Medulla oblongata (tissue), 1 donor: Measurements from ENCODE around the gene SPDYE5.
"Not testable (repeated sequence)": the region's sequence is repeated elsewhere in the genome, so short reads cannot be mapped to it uniquely, and the experiment has no call there.

Source experiments
- DNase-seq: peaks from one replicate; pipeline ENCODE4 v3.0.0-alpha.2; 2015; ENCODE audit errors: extremely low spot score

SPDYE5 gene

GRCh38 chr7:75492020-75492419 is at the start of gene SPDYE5:
Gene SPDYE5 (plus strand): TSS chr7:75492320. CDS start chr7:75494048, 1,728 bp downstream.
- not testable (repeated sequence) for DNase-seq

- not testable (repeated sequence) for DNase-seq
Measured at GRCh38 chr7:75442465-75443111, 49.5 kb upstream of the SPDYE5 start.

- not testable (repeated sequence) for DNase-seq
Measured at GRCh38 chr7:75449946-75450345, 42.2 kb upstream of the SPDYE5 start.

GRCh38 chr7:75452494-75452955 is 39.6 kb upstream of the SPDYE5 start:
- not testable (repeated sequence) for DNase-seq

GRCh38 chr7:75456403-75456802 is 35.7 kb upstream of the SPDYE5 start:
- DNase-seq: not testable (repeated sequence)

GRCh38 chr7:75458034-75458433 is 34.1 kb upstream of the SPDYE5 start:
- DNase-seq: not testable (repeated sequence)

- not testable (repeated sequence) for DNase-seq
Measured at GRCh38 chr7:75460541-75460940, 31.6 kb upstream of the SPDYE5 start.

- not testable (repeated sequence) for DNase-seq
Measured at GRCh38 chr7:75470166-75470565, 22.0 kb upstream of the SPDYE5 start.

- not testable (repeated sequence) for DNase-seq
Measured at GRCh38 chr7:75477457-75477856, 14.7 kb upstream of the SPDYE5 start.

GRCh38 chr7:75480313-75480712 is 11.8 kb upstream of the SPDYE5 start:
- not testable (repeated sequence) for DNase-seq

GRCh38 chr7:75485355-75485978 is 6.7 kb upstream of the SPDYE5 start:
- not testable (repeated sequence) for DNase-seq

- peak; percentile 86 for DNase-seq
Measured at GRCh38 chr7:75485979-75486643, 6.0 kb upstream of the SPDYE5 start, which contains the start of gene POM121C. Gene POM121C (minus strand): TSS chr7:75486299. CDS start chr7:75441496, 44,803 bp downstream.

GRCh38 chr7:75509033-75509432 is 16.9 kb downstream of the SPDYE5 start:
- DNase-seq: not testable (repeated sequence)

- not testable (repeated sequence) for DNase-seq
Measured at GRCh38 chr7:75518842-75519241, 26.7 kb downstream of the SPDYE5 start.

GRCh38 chr7:75521727-75522126 is 29.6 kb downstream of the SPDYE5 start:
- DNase-seq: not testable (repeated sequence)

- DNase-seq: not testable (repeated sequence)
Measured at GRCh38 chr7:75527224-75527722, 35.2 kb downstream of the SPDYE5 start.

- DNase-seq: no peak
Measured at GRCh38 chr7:75531359-75531821, 39.3 kb downstream of the SPDYE5 start.

- DNase-seq: no peak
Measured at GRCh38 chr7:75532639-75533038, 40.5 kb downstream of the SPDYE5 start.

- no peak for DNase-seq
Measured at GRCh38 chr7:75533926-75534325, 41.8 kb downstream of the SPDYE5 start.

GRCh38 chr7:75534727-75535307 is 42.7 kb downstream of the SPDYE5 start:
- DNase-seq: peak; percentile 21

- DNase-seq: no peak
Measured at GRCh38 chr7:75536491-75536890, 44.4 kb downstream of the SPDYE5 start.
